SK-N-SH (cell line): Measurements from ENCODE around the gene WDR3. TPM values are rescaled to one million over a fixed set of nuclear protein-coding genes. Genes with fewer than 3 reads are reported as not detected.

Source experiments
- CTCF ChIA-PET: fragments of 300-600, 350-600 bp; formaldehyde crosslinking; extraction: SDS; loops from one replicate; lab custom pipeline; 2021; lab: Yijun Ruan, JAX
- POLR2A ChIA-PET: fragments of 350-600 bp; sonication (Branson Sonifier 250); formaldehyde crosslinking; extraction: SDS; loops from one replicate; lab custom pipeline; 2020; ENCODE audit warnings: antibody characterized with exemption, inconsistent platforms; lab: Yijun Ruan, JAX
- DNase-seq: peaks from one replicate; pipeline ENCODE4 v3.0.0; 2012
- H2AFZ ChIP-seq: fragments of 200-600 bp; sonication (generic); 2 replicates; pipeline ENCODE4 v1.8.1; 2016; ENCODE audit warnings: antibody characterized with exemption, mild to moderate bottlenecking, low read depth
- H3F3A ChIP-seq: fragments of 200-600 bp; sonication (generic); replicated peaks from 2 replicates; pipeline ENCODE3; 2016; ENCODE audit warnings: antibody characterized with exemption, mild to moderate bottlenecking; ENCODE audit not compliant: insufficient read depth
- H3K27ac ChIP-seq, 2 experiments: fragments of 200-500 bp in 1 of 2; fragments of 200-600 bp in 1 of 2; sonication (Bioruptor generic) in 1 of 2; sonication (generic), shearing (Covaris generic) in 1 of 2; 2 replicates each; pipeline versions ENCODE4 v1.5.1 to v1.6.1; 2014 to 2016; ENCODE audit warnings: low read depth in 2 of 2, inconsistent platforms in 1 of 2, low read length in 1 of 2, mild to moderate bottlenecking in 1 of 2, mixed read lengths in 1 of 2
- H3K27me3 ChIP-seq: fragments of 200-600 bp; sonication (generic), shearing (Covaris generic); 2 replicates; pipeline ENCODE4 v1.6.1; 2016; ENCODE audit warnings: mixed run types; ENCODE audit not compliant: insufficient read depth
- H3K36me3 ChIP-seq, 2 experiments: fragments of 200-500 bp in 1 of 2; fragments of 200-600 bp in 1 of 2; sonication (Bioruptor generic) in 1 of 2; sonication (generic) in 1 of 2; replicated peaks in 1 of 2; 2 replicates each; pipeline versions ENCODE3 to v1.5.1; 2014 to 2016; ENCODE audit warnings: low read length in 1 of 2, mild to moderate bottlenecking in 1 of 2; ENCODE audit not compliant: insufficient read depth in 2 of 2, control insufficient read depth in 1 of 2
- H3K4me1 ChIP-seq, 2 experiments: fragments of 200-500 bp in 1 of 2; fragments of 200-600 bp in 1 of 2; sonication (Bioruptor generic) in 1 of 2; sonication (generic), shearing (Covaris generic) in 1 of 2; 2 replicates each; pipeline versions ENCODE4 v1.5.1 to v1.6.1; 2014 to 2016; ENCODE audit warnings: low read depth in 1 of 2, low read length in 1 of 2, mixed run types in 1 of 2; ENCODE audit not compliant: insufficient read depth in 2 of 2, control insufficient read depth in 1 of 2
- H3K4me2 ChIP-seq: fragments of 200-600 bp; sonication (generic), shearing (Covaris generic); 2 replicates; pipeline ENCODE4 v1.6.1; 2017; ENCODE audit warnings: mixed run types
- H3K4me3 ChIP-seq, 2 experiments: fragments of 200-500 bp in 1 of 2; fragments of 200-600 bp in 1 of 2; sonication (Bioruptor generic) in 1 of 2; sonication (generic), shearing (Covaris generic) in 1 of 2; 2 replicates each; pipeline versions ENCODE4 v1.5.1 to v1.8.1; 2014 to 2016; ENCODE audit warnings: low read depth in 2 of 2, inconsistent platforms in 1 of 2, low read length in 1 of 2, mild to moderate bottlenecking in 1 of 2, mixed read lengths in 1 of 2, moderate library complexity in 1 of 2
- H3K79me2 ChIP-seq: fragments of 200-600 bp; sonication (generic); 2 replicates; pipeline ENCODE4 v1.8.1; 2017; ENCODE audit warnings: mild to moderate bottlenecking; ENCODE audit not compliant: insufficient read depth
- H3K9ac ChIP-seq: fragments of 200-600 bp; sonication (generic); 2 replicates; pipeline ENCODE4 v1.6.1; 2017; ENCODE audit warnings: mixed run types
- H3K9me2 ChIP-seq: fragments of 200-600 bp; sonication (generic); 2 replicates; pipeline ENCODE4 v1.6.1; 2017; ENCODE audit warnings: mixed run types
- H3K9me3 ChIP-seq: fragments of 200-600 bp; sonication (generic); 2 replicates; pipeline ENCODE4 v1.6.1; 2017; ENCODE audit warnings: mixed run types, mild to moderate bottlenecking, moderate library complexity
- H4K20me1 ChIP-seq: fragments of 200-600 bp; sonication (generic); 2 replicates; pipeline ENCODE4 v1.6.1; 2017; ENCODE audit warnings: mild to moderate bottlenecking, mixed run types; ENCODE audit not compliant: insufficient read depth
- EZH2phosphoT487 ChIP-seq: fragments of 200-600 bp; sonication (generic); IDR thresholded peaks from 2 replicates; pipeline ENCODE4 v1.6.1; 2017; ENCODE audit warnings: low read depth, mixed run types, mild to moderate bottlenecking, antibody characterized with exemption, moderate library complexity, borderline replicate concordance
- FOSL2 ChIP-seq: IDR thresholded peaks from 2 replicates; pipeline ENCODE4 v1.4.0; 2012; ENCODE audit warnings: low read depth, mild to moderate bottlenecking, moderate library complexity, borderline replicate concordance
- FOXJ3 ChIP-seq: sonication (generic); formaldehyde crosslinking; IDR thresholded peaks from 2 replicates; pipeline ENCODE4 v1.5.1; 2020; ENCODE audit warnings: mild to moderate bottlenecking, missing genetic modification reagents
- FOXM1 ChIP-seq: IDR thresholded peaks from 2 replicates; pipeline ENCODE4 v1.4.0; 2012; ENCODE audit warnings: low read depth, mild to moderate bottlenecking
- GABPA ChIP-seq: IDR thresholded peaks from 2 replicates; pipeline ENCODE4 v1.4.0; 2012; ENCODE audit warnings: low read depth, mild to moderate bottlenecking
- GATA2 ChIP-seq: sonication (generic); formaldehyde crosslinking; IDR thresholded peaks from 2 replicates; pipeline ENCODE4 v1.5.0; 2020; ENCODE audit warnings: mild to moderate bottlenecking, missing genetic modification reagents
- JUND ChIP-seq: IDR thresholded peaks from 2 replicates; pipeline ENCODE4 v1.4.0; 2012
- MAX ChIP-seq: IDR thresholded peaks from 2 replicates; pipeline ENCODE4 v1.4.0; 2012; ENCODE audit warnings: low read depth
- MEF2A ChIP-seq: IDR thresholded peaks from 2 replicates; pipeline ENCODE4 v1.4.0; 2012; ENCODE audit warnings: low read depth, borderline replicate concordance
- MXI1 ChIP-seq: IDR thresholded peaks from 2 replicates; pipeline ENCODE4 v1.6.1; 2012; ENCODE audit warnings: mild to moderate bottlenecking, low read depth, low read length, improper control_type of control experiment
- NFIC ChIP-seq: IDR thresholded peaks from 2 replicates; pipeline ENCODE4 v1.4.0; 2012; ENCODE audit warnings: borderline replicate concordance
- PBX3 ChIP-seq: IDR thresholded peaks from 2 replicates; pipeline ENCODE4; 2012
- POLR2AphosphoS5 ChIP-seq: IDR thresholded peaks from 2 replicates; pipeline ENCODE4 v1.6.1; 2012; ENCODE audit warnings: low read depth, low read length
- RFX5 ChIP-seq: IDR thresholded peaks from 2 replicates; pipeline ENCODE4 v1.6.1; 2012; ENCODE audit warnings: mild to moderate bottlenecking, improper control_type of control experiment, low read length
- RXRA ChIP-seq: IDR thresholded peaks from 2 replicates; pipeline ENCODE4 v1.4.0; 2012; ENCODE audit warnings: low read depth, mild to moderate bottlenecking, borderline replicate concordance
- SIN3A ChIP-seq: IDR thresholded peaks from 2 replicates; pipeline ENCODE4 v1.6.1; 2012; ENCODE audit warnings: low read depth, mild to moderate bottlenecking, low read length, moderate library complexity, borderline replicate concordance
- SMC3 ChIP-seq: IDR thresholded peaks from 2 replicates; pipeline ENCODE4 v1.6.1; 2012; ENCODE audit warnings: low read depth, low read length, improper control_type of control experiment
- TAF1 ChIP-seq: IDR thresholded peaks from 2 replicates; pipeline ENCODE4 v1.6.1; 2012; ENCODE audit warnings: low read depth, mild to moderate bottlenecking, low read length, moderate library complexity, borderline replicate concordance
- TCF12 ChIP-seq: IDR thresholded peaks from 2 replicates; pipeline ENCODE4 v1.4.0; 2012
- WGBS: methylation state at CpG from one replicate; pipeline ENCODE4 v1.1.6; 2017; ENCODE audit warnings: low lambda C conversion rate; 5-methylcytosine and 5-hydroxymethylcytosine counted together
- polyA plus RNA-seq, 3 experiments: library from polyadenylated mRNA; depleted of rRNA; stranded (reverse); fragments of >200 nt; gene quantifications; 2 replicates each; pipeline ENCODE4 v1.2.3, GENCODE V29; 2012

Gene WDR3
- polyA plus RNA-seq, 1 of the 3 experiments (the other 2 are of a cell fraction): 26.9 TPM

- TF ChIP-seq PBX3: no peak
- TF ChIP-seq, all 33 proteins: peak for 0
Observed at GRCh38 chr1:117971777-117972176, 42.2 kb downstream of the WDR3 start (continued).

GRCh38 chr1:117976381-117976780 is 46.8 kb downstream of the WDR3 start:
- ChIA-PET CTCF (interaction anchor here (1.2 to 1.5 kb wide), 2 partner anchors 11 kb away, joined by 3 to 4 read pairs; no protein-coding TSS in a partner anchor), POLR2A (no interaction called here)
- Histone ChIP-seq H2AFZ (no peak overlapping the region), H3K4me1 (no peaks in the 10 kb centered on the region; a peak in 1 of 4 replicates), H3K27me3 (no peaks in the 10 kb centered on the region; the same call in 1 of the 2 replicates), H3K36me3 (no peaks in the 10 kb centered on the region), H4K20me1 (no peaks in the 10 kb centered on the region), H3K9me3 (no peaks in the 10 kb centered on the region), H3F3A (no peaks in the 10 kb centered on the region), H3K9me2 (no peaks in the 10 kb centered on the region), H3K9ac (no peak overlapping the region), H3K4me2 (no peak overlapping the region), H3K27ac (no peak overlapping the region), H3K4me3 (no peak overlapping the region), H3K79me2 (no peaks in the 10 kb centered on the region)
- TF ChIP-seq GABPA: no peak
- TF ChIP-seq FOXJ3 (CRISPR knock-in tag): no peak
- no peak for TF ChIP-seq SIN3A
- no peak for TF ChIP-seq MXI1
- no peak for TF ChIP-seq RXRA
- DNase-seq: no peak
- 6% methylated on average over 2 of the region's 3 CpGs for WGBS

GRCh38 chr1:117981455-117982192 is 52.1 kb downstream of the WDR3 start:
- Histone ChIP-seq H3F3A (no peaks in the 10 kb centered on the region), H3K9ac (no peak overlapping the region), H2AFZ (no peak overlapping the region), H3K9me3 (no peaks in the 10 kb centered on the region), H3K4me2 (no peak overlapping the region), H3K36me3 (no peaks in the 10 kb centered on the region), H3K9me2 (no peaks in the 10 kb centered on the region), H4K20me1 (no peaks in the 10 kb centered on the region), H3K27me3 (no peaks in the 10 kb centered on the region; the same call in 1 of the 2 replicates), H3K4me1 (no peaks in the 10 kb centered on the region), H3K4me3 (no peak overlapping the region), H3K27ac (no peak overlapping the region), H3K79me2 (no peaks in the 10 kb centered on the region)
- DNase-seq: no peak
- TF ChIP-seq SMC3 (no peak), MEF2A (no peak), SIN3A (no peak), FOSL2 (no peak), GATA2 (CRISPR knock-in tag) (no peak), PBX3 (no peak), NFIC (no peak), FOXM1 (no peak), EZH2phosphoT487 (no peak), POLR2AphosphoS5 (no peak), MAX (no peak), TAF1 (no peak), JUND (no peak), TCF12 (no peak), RFX5 (no peak)
- 29% methylated on average over 5 of the region's 5 CpGs for WGBS
- CTCF ChIA-PET: no interaction called here
- POLR2A ChIA-PET: no interaction called here
